Tibial nerve (tissue), 4 donors: Measurements from ENCODE around the gene MXD3. TPM values are rescaled to one million over a fixed set of nuclear protein-coding genes. Genes with fewer than 3 reads are reported as not detected.
"Not testable (repeated sequence)": the region's sequence is repeated elsewhere in the genome, so short reads cannot be mapped to it uniquely, and the experiment has no call there.

Experiments
- DNase-seq, 2 donors: peaks; one replicate each; pipeline ENCODE4 v3.0.0-alpha.2; 2019; ENCODE audit warnings: low spot score in 2 of 2
- H3K27ac ChIP-seq, 4 donors: fragments of 200-600 bp; sonication (generic) in 3 of 4; one replicate each; pipeline ENCODE4 v1.5.1; 2017 to 2019; ENCODE audit warnings: mild to moderate bottlenecking in 1 of 4
- H3K27me3 ChIP-seq, 2 donors: fragments of 200-600 bp; sonication (generic) in 1 of 2; one replicate each; pipeline versions ENCODE4 v1.5.1 to v1.6.0; 2017 to 2019
- H3K36me3 ChIP-seq, 3 donors: fragments of 200-600 bp; sonication (generic); one replicate each; pipeline ENCODE4 v1.5.1; 2018 to 2019
- H3K4me1 ChIP-seq, 4 donors: fragments of 200-600 bp; sonication (generic) in 3 of 4; one replicate each; pipeline ENCODE4 v1.5.1; 2017 to 2019
- H3K4me3 ChIP-seq, 4 donors: fragments of 200-600 bp; sonication (generic) in 3 of 4; one replicate each; pipeline ENCODE4 v1.5.1; 2017 to 2019; ENCODE audit warnings: mild to moderate bottlenecking in 1 of 4, moderate library complexity in 1 of 4
- H3K9me3 ChIP-seq, 4 donors: fragments of 200-600 bp; sonication (generic) in 3 of 4; one replicate each; pipeline ENCODE4 v1.5.1; 2017 to 2019
- CTCF ChIP-seq, 5 experiments: fragments of 200-600 bp in 3 of 5; fragments of 450-650 bp in 2 of 5; sonication (generic) in 3 of 5; IDR thresholded peaks; one replicate each; pipeline ENCODE4 v1.5.1; 2016 to 2019; ENCODE audit warnings: antibody characterized with exemption in 5 of 5, mild to moderate bottlenecking in 3 of 5, moderate library complexity in 2 of 5
- EP300 ChIP-seq, 2 donors: sonication (generic); formaldehyde crosslinking; IDR thresholded peaks; one replicate each; pipeline ENCODE4 v1.6.1; 2017; ENCODE audit warnings: antibody characterized with exemption in 2 of 2, mild to moderate bottlenecking in 1 of 2
- POLR2A ChIP-seq, 2 donors: fragments of 450-650 bp; IDR thresholded peaks; one replicate each; pipeline ENCODE4 v1.6.1; 2017; ENCODE audit warnings: antibody characterized with exemption in 2 of 2, mild to moderate bottlenecking in 2 of 2, moderate library complexity in 2 of 2
- WGBS, 2 donors: methylation state at CpG; one replicate each; pipeline ENCODE4 v1.1.5; 2018; 5-methylcytosine and 5-hydroxymethylcytosine counted together
- total RNA-seq, 4 donors: library from RNA; depleted of rRNA; stranded (reverse); fragments of >200 nt; gene quantifications; one replicate each; pipeline ENCODE4 v1.1.0, GENCODE V29; 2016

MXD3 gene
- total RNA-seq, 4 donors from 2014 or later = 5.2 to 33.9 (median 14.7) TPM

- no peak for TF ChIP-seq POLR2A (IDR thresholded peaks at IDR 0.05)
- peak; percentile 55 to 74 (median 71) for TF ChIP-seq CTCF (IDR thresholded peaks at IDR 0.05)
- DNase-seq = no peak
- Histone ChIP-seq H3K9me3 (no peaks in the 10 kb centered on the region), H3K27me3 (no peaks in the 10 kb centered on the region), H3K27ac (no peak overlapping the region), H3K4me1 (peaks cover 0 to 51% (median 27%) of the 10 kb centered on the region in 4 donors), H3K36me3 (peaks cover 0 to 38% (median 0%) of the 10 kb centered on the region in 3 donors), H3K4me3 (no peak overlapping the region)
- WGBS, 2 donors = 72 to 75% methylated on average over 9 of the region's 10 CpGs
These were observed 2.1 kb downstream of the MXD3 start for GRCh38 chr5:177309351-177310191.

- no peak overlapping the region for H3K27ac ChIP-seq
- DNase-seq = no peak
- H3K27me3 ChIP-seq = no peaks in the 10 kb centered on the region
- TF ChIP-seq EP300 (IDR thresholded peaks at IDR 0.05) (no peak), CTCF (IDR thresholded peaks at IDR 0.05) (no peak), POLR2A (IDR thresholded peaks at IDR 0.05) (no peak)
- WGBS, 2 donors = 83 to 86% methylated on average over 11 of the region's 11 CpGs
- no peak overlapping the region for H3K4me3 ChIP-seq
- H3K4me1 ChIP-seq = peaks cover 0 to 56% (median 32%) of the 10 kb centered on the region in 4 donors
- H3K9me3 ChIP-seq = no peaks in the 10 kb centered on the region
- H3K36me3 ChIP-seq = peaks cover 0 to 38% (median 0%) of the 10 kb centered on the region in 3 donors
These were observed 3.0 kb downstream of the MXD3 start for GRCh38 chr5:177308740-177309139.

GRCh38 chr5:177307544-177308363 lies 3.9 kb downstream of the MXD3 start:
- Histone ChIP-seq H3K27ac (no peak overlapping the region), H3K36me3 (peaks cover 0 to 38% (median 0%) of the 10 kb centered on the region in 3 donors), H3K4me1 (peaks cover 0 to 55% (median 31%) of the 10 kb centered on the region in 4 donors), H3K4me3 (no peak overlapping the region), H3K27me3 (no peaks in the 10 kb centered on the region), H3K9me3 (no peaks in the 10 kb centered on the region)
- TF ChIP-seq CTCF (IDR thresholded peaks at IDR 0.05) (no peak), POLR2A (IDR thresholded peaks at IDR 0.05) (no peak), EP300 (IDR thresholded peaks at IDR 0.05) (no peak)
- no peak for DNase-seq
- whole genome bisulfite sequencing, 2 donors = 80 to 81% methylated on average over 32 to 43 of the region's 43 CpGs

GRCh38 chr5:177306674-177307543 lies 4.8 kb downstream of the MXD3 start:
- Histone ChIP-seq H3K27me3 (no peaks in the 10 kb centered on the region), H3K4me3 (no peak overlapping the region), H3K9me3 (no peaks in the 10 kb centered on the region), H3K4me1 (peaks cover 0 to 55% (median 33%) of the 10 kb centered on the region in 4 donors), H3K27ac (no peak overlapping the region), H3K36me3 (peaks cover 0 to 38% (median 0%) of the 10 kb centered on the region in 3 donors)
- TF ChIP-seq EP300 (IDR thresholded peaks at IDR 0.05) = peak in 1 of 2 donors; percentile 65
- no peak for TF ChIP-seq CTCF (IDR thresholded peaks at IDR 0.05)
- no peak for TF ChIP-seq POLR2A (IDR thresholded peaks at IDR 0.05)
- DNase-seq = no peak
- 68 to 76% methylated on average over 14 of the region's 15 CpGs for WGBS, 2 donors

GRCh38 chr5:177306103-177306640 lies 5.5 kb downstream of the MXD3 start:
- DNase-seq = not testable (repeated sequence)
- WGBS, 2 donors = 80 to 94% methylated on average over 11 of the region's 11 CpGs

More at GRCh38 chr5:177306103-177306640, 5.5 kb downstream of the MXD3 start:
- not testable (repeated sequence) for H3K9me3 ChIP-seq, H3K4me3 ChIP-seq, H3K27ac ChIP-seq, H3K27me3 ChIP-seq
- Histone ChIP-seq H3K4me1 (peaks cover 0 to 55% (median 33%) of the 10 kb centered on the region in 4 donors), H3K36me3 (peaks cover 0 to 44% (median 0%) of the 10 kb centered on the region in 3 donors)
